WTC11 (cell line): ENCODE measurements around the gene CTNNBIP1.

ENCODE experiments used
- CTCF ChIP-seq: fragments of 200-600 bp; IDR thresholded peaks from 2 replicates; pipeline ENCODE4 v1.8.0; 2022; ENCODE audit warnings: antibody characterized with exemption
- MLX ChIP-seq: sonication (generic); formaldehyde crosslinking; IDR thresholded peaks from 2 replicates; pipeline ENCODE4 v1.8.1; 2023; ENCODE audit warnings: mild to moderate bottlenecking, missing genetic modification reagents, moderate library complexity
- NR1H2 ChIP-seq: sonication (generic); formaldehyde crosslinking; IDR thresholded peaks from 2 replicates; pipeline ENCODE4 v1.9.0; 2021; ENCODE audit warnings: mild to moderate bottlenecking, moderate library complexity, missing genetic modification reagents

GRCh38 chr1:9838946-9839345 is 71.1 kb downstream of the CTNNBIP1 start:
- TF ChIP-seq NR1H2 (CRISPR knock-in tag) (no peak), CTCF (no peak), MLX (CRISPR knock-in tag) (no peak)
